Astrocyte of the cerebellum (primary cell): ENCODE results near the gene ETV3L.
"Not testable (repeated sequence)": the region's sequence is repeated elsewhere in the genome, so short reads cannot be mapped to it uniquely, and the experiment has no call there.

Source experiments
- DNase-seq: peaks from one replicate; pipeline ENCODE4 v3.0.0-alpha.2; 2011; ENCODE audit warnings: low read depth
- H3K4me3 ChIP-seq: 2 replicates; pipeline ENCODE4 v1.5.1; 2011; ENCODE audit warnings: mild to moderate bottlenecking, low read depth, low read length, moderate library complexity
- in situ Hi-C: cut with HindIII; loops from 2 replicates; pipeline ENCODE4 v1.10.0; 2017; ENCODE audit warnings: low sequenced_read_pairs
- TF ChIP-seq, protein P1 (sequence below): IDR thresholded peaks from 2 replicates; pipeline ENCODE4 v1.5.1; 2012; ENCODE audit warnings: low read length, low read depth, moderate library complexity, mild to moderate bottlenecking; ENCODE audit errors: missing control alignments

ETV3L gene

DNA sequence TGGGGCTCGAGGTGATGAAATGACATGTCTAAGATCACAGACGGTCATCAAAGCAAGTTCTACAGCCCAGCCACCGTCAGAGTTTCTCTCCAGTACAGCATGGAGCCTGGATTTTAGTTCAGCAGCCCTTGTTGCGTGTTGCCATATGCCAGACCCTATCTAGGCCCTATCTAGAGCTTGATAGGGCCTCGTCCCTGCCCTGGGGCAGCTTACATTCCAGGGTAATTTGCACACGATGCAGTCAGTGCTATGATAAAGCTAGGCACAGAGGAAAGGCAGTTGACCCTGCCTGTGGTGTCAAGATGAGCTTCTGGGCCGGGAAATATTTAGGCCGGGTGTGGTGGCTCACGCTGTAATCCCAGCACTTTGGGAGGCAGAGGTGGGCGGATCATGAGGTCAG, 18.9 kb downstream of the ETV3L start:
- H3K4me3 ChIP-seq, result no peak overlapping the region
- in situ Hi-C loops, result loop anchor here (5.0 kb wide), 1 partner anchor 48 kb away; no protein-coding TSS in a partner anchor
- no peak for DNase-seq
- TF ChIP-seq, protein P1, sequence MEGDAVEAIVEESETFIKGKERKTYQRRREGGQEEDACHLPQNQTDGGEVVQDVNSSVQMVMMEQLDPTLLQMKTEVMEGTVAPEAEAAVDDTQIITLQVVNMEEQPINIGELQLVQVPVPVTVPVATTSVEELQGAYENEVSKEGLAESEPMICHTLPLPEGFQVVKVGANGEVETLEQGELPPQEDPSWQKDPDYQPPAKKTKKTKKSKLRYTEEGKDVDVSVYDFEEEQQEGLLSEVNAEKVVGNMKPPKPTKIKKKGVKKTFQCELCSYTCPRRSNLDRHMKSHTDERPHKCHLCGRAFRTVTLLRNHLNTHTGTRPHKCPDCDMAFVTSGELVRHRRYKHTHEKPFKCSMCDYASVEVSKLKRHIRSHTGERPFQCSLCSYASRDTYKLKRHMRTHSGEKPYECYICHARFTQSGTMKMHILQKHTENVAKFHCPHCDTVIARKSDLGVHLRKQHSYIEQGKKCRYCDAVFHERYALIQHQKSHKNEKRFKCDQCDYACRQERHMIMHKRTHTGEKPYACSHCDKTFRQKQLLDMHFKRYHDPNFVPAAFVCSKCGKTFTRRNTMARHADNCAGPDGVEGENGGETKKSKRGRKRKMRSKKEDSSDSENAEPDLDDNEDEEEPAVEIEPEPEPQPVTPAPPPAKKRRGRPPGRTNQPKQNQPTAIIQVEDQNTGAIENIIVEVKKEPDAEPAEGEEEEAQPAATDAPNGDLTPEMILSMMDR, result no peak

- H3K4me3 ChIP-seq, result no peak overlapping the region
- DNase-seq, result no peak
- TF ChIP-seq, protein P1, result no peak
- in situ Hi-C loops, result no loop called here
These were observed 22.2 kb downstream of the ETV3L start for GRCh38 chr1:157077394-157077793.

- in situ Hi-C loops, result no loop called here
- no peak for DNase-seq
- no peak overlapping the region for H3K4me3 ChIP-seq
- TF ChIP-seq, protein P1, result peak; percentile 57
These were observed 25.5 kb downstream of the ETV3L start for GRCh38 chr1:157073944-157074685.

DNA sequence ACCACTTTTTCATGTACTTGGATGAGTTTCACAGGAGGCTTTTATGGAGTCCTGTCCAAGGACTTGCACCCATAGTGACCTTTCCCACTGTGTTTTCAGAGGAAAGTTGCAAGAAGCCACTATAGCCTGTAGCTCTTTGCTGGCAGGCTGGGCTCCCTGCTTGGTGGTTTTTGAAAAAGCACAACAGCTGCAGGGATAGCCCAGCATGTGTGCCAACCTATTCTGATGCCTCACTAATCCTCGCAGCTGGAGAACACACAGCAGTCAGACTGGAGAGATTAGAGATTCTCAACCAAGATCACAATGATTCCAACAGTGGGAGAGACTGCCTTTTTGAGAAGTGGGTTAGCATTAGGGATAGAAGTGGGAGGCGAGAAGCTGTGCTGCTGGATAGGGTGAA, 30.0 kb downstream of the ETV3L start:
- TF ChIP-seq, protein P1, result no peak

GRCh38 chr1:157059241-157059640, 40.4 kb downstream of the ETV3L start:
- DNase-seq, in situ Hi-C loops, H3K4me3 ChIP-seq: not testable (repeated sequence)

More for the DNA sequence above, 30.0 kb downstream of the ETV3L start:
- H3K4me3 ChIP-seq, result no peak overlapping the region
- in situ Hi-C loops, result no loop called here
- no peak for DNase-seq

DNA sequence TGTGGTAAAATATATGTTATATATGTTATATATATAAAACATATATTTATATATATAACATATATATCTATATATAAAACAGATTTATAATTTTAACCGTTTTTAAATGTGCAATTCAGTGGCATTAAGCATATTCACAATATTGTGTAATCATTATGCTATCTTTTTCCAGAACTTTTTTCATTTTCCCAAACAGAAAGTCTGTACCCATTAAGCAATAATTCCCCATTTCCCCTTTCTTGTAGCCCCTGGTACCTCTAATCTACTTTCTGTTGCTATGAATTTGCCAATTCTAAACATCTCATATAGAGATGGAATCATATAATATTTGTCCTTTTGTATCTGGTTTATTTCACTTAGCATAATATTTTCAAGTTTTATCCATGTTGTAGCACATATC, 43.3 kb downstream of the ETV3L start:
- no peak for DNase-seq
- in situ Hi-C loops, result no loop called here
- TF ChIP-seq, protein P1, result no peak

GRCh38 chr1:157055729-157056128, 43.9 kb downstream of the ETV3L start:
- DNase-seq, H3K4me3 ChIP-seq, in situ Hi-C loops: not testable (repeated sequence)

More for the DNA sequence above, 43.3 kb downstream of the ETV3L start:
- no peak overlapping the region for H3K4me3 ChIP-seq
